NK-92 treated with Interleukin-12 subunit alpha and Interleukin-12 subunit beta, amount 100 ng/mL, for 24 hours (cell line): ENCODE data around the gene ANKRD66.

Experiments
- DNase-seq: peaks from one replicate; lab custom pipeline; 2025; lab: John Stamatoyannopoulos, UW

Gene ANKRD66

DNA sequence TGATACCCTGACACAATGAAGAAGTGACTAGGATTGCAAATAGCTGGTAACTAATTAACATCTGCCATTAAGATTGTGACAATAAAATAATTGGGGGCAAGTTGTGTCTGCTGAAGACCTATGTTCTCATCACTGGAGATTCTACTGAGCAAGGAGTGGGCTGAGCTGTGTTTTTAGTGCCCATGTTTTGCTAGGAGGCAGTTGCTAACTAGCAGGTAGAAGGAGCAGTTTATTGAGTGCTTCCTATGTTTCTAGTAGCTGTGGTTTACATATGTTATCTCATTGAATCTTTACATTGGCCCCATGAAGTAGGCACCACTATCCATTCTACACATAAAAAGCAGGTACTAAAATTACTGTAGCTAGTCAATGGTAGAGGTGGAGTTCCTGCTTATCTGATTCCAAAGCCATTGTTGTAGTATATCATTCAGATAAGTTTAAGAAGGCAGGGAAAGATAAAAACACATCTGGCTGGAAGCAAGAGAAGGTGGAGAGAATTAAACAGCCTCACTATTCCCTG is 43.7 kb downstream of the ANKRD66 start:
- DNase-seq, result no peak

DNA sequence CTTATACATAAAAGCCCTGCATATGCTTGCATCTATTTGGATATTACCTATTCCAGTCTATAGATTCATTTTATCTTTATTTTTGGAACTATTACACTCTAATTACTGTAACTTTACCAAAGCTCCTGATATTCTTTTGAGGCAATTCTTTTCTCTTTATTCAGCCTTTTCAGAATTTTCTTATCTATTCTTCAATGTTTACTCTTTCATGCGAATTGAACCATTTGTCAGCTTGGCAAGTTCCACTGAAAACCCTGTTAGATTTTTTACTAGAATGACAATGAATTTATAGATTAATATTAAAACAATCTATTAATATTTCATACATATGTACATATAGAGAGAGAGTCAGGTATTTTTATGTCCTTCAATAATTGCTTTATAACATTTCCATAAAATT is 45.9 kb downstream of the ANKRD66 start:
- no peak for DNase-seq

DNA sequence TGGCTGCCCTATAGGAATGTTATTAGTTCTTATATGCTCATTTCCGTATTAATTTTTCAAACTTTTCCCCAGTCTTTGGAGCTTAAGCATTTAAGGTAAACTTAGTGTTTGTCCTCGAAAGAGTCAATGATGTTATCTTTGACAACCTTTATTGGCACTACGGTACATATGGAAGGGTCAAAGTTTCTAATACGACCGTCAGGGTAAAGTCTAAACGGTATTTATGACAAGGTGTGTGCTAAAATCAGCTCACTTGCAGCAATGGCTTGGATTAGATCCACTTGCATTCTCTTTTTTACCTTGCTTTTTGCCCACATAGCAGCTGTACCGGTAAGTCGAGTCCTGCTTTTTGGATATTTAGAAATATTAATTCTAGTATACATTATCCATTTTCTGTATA is 46.4 kb downstream of the ANKRD66 start, which contains the start of gene MEP1A:
MEP1A (plus strand) TSS at position 252 of the 400 bp plus-strand sequence; CDS start at position 262, 10 bp downstream.
- no peak for DNase-seq

DNA sequence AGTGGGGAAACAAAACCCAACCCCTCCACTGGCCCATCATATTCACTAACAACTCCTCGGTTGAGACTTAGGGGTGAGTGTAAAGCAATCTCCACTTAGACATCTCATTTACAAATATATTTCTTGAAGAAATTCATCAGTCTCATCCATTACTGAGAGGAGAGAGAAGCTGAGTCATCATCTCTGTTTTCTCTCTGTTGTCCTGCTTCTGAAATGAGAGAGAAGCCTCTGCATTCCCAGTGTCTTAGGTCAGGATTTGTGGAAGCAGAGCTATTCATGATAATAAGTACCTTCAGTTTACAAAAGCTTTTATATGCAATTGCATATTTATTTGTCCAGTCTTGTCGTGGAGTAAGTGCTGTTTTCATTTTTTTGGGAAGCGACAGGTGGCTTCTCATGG is 47.3 kb downstream of the ANKRD66 start:
- no peak for DNase-seq

DNA sequence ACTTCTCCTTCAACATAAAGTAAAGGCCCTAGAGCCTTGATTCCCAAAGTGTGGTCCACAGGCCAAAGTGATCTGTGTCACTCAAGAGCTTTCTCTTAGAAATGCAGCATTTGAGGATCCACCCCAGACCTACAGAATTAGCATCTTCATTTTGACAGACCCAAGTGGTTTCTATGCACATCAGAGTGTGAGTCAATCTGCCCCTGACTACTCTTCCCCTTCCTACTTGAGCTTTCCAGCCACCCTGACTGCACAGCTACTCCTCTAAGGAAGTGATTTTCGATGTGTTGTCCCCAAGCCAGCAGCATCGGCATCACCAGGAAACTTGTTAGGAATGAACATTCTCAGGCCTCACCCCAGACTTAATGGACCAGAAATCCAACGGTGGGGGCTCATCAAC is 49.1 kb downstream of the ANKRD66 start:
- no peak for DNase-seq

DNA sequence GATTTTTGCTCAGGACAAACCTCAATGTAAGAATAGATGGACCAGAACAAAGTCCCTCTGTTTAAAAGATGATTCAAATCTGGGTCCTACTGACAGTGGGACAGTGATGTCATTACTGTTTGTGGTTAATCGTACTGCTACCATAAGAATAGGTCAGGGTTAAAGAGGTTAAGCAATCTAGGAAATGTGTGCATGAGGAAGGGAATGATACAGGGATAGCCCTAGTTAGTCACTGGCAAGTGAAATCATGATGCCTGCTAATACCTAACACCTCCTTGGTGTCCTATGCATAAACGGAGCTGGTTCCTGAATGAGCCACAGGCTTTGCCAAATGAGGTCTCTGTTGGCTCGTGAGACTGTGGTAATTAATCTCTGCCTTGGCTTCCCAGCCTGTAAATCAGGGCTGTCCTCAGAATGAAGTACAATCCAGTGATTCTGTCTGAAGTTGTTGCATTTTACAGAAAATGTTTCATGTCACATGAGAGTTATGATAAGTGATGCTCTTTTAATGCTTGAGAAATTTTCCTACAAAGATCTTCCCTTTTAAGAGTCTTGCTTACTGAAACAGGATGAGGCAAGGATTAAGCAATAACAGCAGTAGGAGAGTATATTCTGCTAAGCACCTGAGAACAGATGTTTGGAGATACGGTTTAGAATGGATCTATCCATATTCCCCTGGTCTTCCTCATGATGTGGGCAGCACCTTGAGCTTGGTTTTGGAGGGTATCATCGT is 50.3 kb downstream of the ANKRD66 start:
- DNase-seq, result no peak

DNA sequence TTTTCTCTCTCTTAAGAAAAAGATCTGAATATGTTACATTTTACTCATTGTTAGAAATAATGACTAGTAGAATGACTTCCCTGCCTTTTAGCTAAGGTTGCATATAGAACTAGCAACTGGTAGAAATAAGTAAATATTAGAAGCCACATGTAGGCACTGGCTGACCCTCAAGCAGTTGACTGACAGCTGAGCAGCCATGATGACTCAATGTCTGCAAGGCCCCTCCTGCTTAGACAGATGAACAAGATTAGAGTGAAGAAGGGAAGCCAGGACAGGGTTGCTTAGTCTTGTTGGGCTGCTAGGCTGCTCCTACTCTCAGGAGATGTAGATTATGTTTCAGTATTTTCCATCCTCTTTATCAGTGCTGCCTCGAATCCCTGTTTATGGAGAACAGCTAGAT is 52.9 kb downstream of the ANKRD66 start:
- DNase-seq, result no peak

DNA sequence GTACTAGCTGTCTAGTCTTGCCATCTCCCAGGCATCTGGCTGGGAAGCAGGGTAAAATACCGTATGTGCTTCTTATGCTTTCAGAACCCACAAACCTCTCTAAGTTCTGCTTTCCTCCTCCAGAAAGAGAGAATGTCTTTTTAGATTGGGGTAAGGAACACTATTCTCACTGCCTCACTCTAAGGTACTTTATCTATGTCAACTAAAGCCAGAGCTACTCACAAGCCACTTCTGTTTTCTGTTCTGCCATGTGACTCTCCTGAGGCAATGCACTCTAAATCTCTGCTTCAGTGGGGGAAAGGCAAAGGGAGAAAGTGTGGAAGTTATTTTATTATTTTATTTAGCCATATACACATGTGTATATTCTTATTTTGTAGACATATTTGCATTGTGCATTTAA is 62.1 kb downstream of the ANKRD66 start:
- no peak for DNase-seq
